ENCODE results near the gene POLR1A. TPM values are rescaled to one million over a fixed set of nuclear protein-coding genes. Genes with fewer than 3 reads are reported as not detected.

POLR1A gene
- total RNA-seq, 4 donors from 2014 or later: 17.5 to 56.3 (median 24.6) TPM

- ATAC-seq (ENCODE audit: low FRiP score) (no peak), DNase-seq (ENCODE audit: low spot score) (no peak)
- TF ChIP-seq CTCF (IDR thresholded peaks at IDR 0.05): no peak
Observed at GRCh38 chr2:86097114-86097896, 8.4 kb downstream of the POLR1A start.

DNA sequence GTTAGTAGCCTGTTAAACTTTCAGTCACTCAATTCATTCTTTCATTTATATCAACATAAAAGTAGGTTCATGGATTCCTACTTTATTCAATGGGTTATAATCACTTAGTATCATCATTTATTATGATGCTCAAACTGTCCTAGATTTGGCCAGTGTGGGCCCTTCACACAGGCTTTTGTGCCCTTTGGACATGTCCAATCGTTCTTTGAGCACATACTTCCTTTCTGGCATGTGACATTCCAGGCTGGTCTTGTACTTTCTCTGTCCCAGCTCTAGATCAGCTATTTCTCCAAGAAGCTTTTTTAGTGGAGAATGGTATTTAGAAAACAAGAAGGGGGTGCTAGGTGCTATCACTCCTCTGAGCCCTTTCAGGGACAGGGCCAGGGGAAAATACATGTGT lies 11.5 kb downstream of the POLR1A start:
- no peak for TF ChIP-seq CTCF (IDR thresholded peaks at IDR 0.05)
- no peak for DNase-seq (ENCODE audit: low spot score)
- ATAC-seq (ENCODE audit: low FRiP score): no peak

DNA sequence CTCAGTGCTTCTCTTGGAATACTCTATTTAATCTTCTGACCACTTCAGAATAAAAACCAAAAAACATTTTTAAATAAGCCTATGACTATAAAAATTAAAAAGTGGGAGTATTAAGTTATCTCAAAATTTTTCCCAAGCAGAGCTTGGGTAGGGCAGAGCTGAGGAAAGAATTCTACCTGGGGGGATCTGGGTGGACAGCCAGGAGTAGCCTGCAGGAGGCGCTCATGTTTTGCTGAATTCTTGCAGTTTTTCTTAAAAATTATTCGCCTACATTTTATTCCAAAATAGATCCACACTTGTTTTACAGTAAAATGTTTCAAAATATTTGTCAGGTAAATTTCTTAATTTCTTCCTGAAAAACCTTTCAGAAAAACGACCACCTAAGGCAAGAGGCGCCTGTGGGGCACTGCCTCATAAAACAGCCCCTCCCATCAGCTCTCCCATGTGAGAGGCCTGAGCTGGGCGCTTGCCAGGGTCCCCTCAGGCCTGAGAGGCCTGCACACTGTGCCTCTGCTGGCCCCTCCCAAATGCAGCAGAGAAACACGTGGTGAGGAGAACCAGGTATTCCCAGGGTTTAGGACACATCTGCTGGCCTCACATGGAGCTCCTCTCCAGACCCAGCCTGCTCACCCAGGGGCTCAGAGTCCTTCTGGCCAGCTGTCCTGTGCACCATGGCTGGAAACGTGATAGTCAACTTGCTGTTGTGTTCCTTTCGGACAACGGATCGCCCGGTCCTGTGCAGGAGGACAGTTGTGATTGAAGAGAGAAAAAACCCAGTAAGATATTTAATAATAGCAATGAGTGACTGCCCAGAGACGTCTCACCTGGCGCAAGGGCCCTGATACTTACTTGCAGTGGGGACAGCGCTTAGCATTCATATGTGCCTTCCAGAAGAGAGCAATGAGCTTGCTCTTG lies 17.5 kb downstream of the POLR1A start:
- no peak for TF ChIP-seq CTCF (IDR thresholded peaks at IDR 0.05)
- ATAC-seq (ENCODE audit: low FRiP score) (no peak), DNase-seq (ENCODE audit: low spot score) (no peak)

DNA sequence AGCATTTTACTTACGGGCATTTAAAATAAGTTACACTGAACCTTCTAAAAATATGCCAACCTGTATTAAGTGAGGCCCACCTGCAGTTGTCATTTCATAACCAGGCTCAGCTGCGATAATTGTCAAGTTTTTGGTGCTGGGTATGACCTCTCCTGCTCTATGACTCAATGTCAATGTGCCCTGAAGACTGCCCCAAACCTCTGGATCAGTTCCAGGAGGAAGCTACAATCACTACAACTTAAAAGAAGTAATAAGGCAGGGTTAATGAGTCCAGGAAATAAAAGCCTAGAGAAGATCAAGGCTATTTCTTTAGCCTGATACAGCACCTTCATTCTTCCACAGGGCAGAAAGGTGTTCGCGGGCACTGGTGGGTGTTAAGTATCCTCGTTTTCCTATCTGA lies 22.9 kb downstream of the POLR1A start:
- TF ChIP-seq CTCF (IDR thresholded peaks at IDR 0.05): no peak
- DNase-seq (ENCODE audit: low spot score) (no peak), ATAC-seq (ENCODE audit: low FRiP score) (no peak)

DNA sequence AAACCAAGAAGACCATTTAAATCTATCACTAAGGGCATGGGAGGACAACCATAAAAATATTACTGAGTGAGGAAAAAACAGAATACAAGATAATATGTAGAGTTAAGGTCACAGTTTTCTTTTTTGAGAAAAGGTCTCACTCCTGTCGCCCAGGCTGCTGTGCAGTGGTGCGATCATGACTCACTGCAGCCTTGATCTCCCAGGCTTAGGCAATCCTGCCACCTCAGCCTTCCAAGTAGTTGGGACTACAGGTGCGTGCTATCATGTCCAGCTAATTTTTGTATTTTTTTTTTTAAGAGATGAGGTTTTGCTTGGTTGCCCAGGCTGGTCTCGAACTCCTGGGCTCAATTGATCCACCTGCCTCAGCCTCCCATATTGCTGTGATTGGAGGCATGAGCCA lies 24.0 kb downstream of the POLR1A start:
- TF ChIP-seq CTCF (IDR thresholded peaks at IDR 0.05): no peak
- DNase-seq (ENCODE audit: low spot score) (no peak), ATAC-seq (ENCODE audit: low FRiP score) (no peak)

DNA sequence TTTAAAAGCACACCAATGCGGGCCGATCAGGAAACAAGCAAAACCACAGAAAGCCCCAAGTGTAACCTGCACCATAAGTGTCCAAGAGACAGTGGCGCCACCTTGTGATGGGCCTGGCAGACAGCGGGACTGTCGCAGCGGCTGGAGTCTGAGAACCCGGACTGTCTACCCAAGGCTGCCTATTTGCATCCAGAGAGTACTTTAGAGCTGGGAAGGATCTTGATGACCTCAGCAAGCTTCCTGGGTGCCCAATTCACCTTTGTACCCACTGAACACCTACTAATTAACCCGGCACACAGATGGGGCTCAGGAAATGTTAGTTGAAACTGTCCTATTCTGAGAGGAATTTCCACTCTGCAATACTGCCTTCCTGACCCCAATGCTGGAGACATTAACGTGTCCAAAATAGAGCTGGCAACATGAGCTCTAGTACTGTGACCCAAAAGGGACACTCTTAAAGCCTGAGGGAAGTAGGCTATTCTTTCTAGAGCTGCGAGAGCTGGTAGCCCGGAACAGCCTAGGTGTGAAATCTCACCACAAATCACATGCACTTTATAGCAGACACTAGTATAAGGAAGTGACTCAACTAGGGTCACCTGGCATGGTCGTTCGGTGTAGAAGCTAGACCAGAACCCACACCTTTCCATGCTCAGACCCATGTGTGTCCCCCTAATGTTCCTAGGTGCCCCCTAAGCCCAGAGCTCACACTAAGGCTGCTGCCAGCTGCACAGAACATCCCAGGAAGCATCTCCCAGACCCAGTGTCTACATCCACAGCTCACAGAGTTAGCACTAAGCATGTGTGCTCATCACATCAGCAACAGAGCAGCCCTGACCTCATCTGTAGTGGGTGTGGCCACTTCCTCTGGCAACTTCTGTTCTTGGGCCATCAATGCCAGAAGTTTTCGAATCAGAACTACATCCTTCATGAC lies 25.4 kb downstream of the POLR1A start:
- ATAC-seq (ENCODE audit: low FRiP score): peak; percentile 50
- TF ChIP-seq CTCF (IDR thresholded peaks at IDR 0.05): peak in 1 of 3 donors; percentile 68
- DNase-seq (ENCODE audit: low spot score): peak; percentile 70

All from omental fat pad (tissue), 4 donors.